Muscle layer of duodenum (tissue), 2 donors: ENCODE data around the gene LILRA1.
"Not testable (repeated sequence)": the region's sequence is repeated elsewhere in the genome, so short reads cannot be mapped to it uniquely, and the experiment has no call there.

Experiments used
- H3K27ac ChIP-seq: one replicate; pipeline ENCODE4 v1.7.0; 2013; ENCODE audit warnings: mild to moderate bottlenecking, low read length
- H3K27me3 ChIP-seq: one replicate; pipeline ENCODE4 v1.7.0; 2013; ENCODE audit warnings: low read depth, mild to moderate bottlenecking, control low read depth, low read length
- H3K36me3 ChIP-seq, 2 donors: one replicate each; pipeline ENCODE4 v1.7.0; 2013; ENCODE audit warnings: low read length in 2 of 2, control low read depth in 1 of 2, mild to moderate bottlenecking in 1 of 2; ENCODE audit not compliant: insufficient read depth in 2 of 2, control insufficient read depth in 1 of 2
- H3K4me1 ChIP-seq, 2 donors: one replicate each; pipeline ENCODE4 v1.7.0; 2013; ENCODE audit warnings: low read length in 2 of 2, mild to moderate bottlenecking in 2 of 2, control low read depth in 1 of 2, moderate library complexity in 1 of 2; ENCODE audit not compliant: insufficient read depth in 2 of 2, control insufficient read depth in 1 of 2
- H3K4me3 ChIP-seq, 2 donors: one replicate each; pipeline ENCODE4 v1.7.0; 2013; ENCODE audit warnings: low read length in 2 of 2, low read depth in 1 of 2, mild to moderate bottlenecking in 1 of 2
- H3K9me3 ChIP-seq, 2 donors: one replicate each; pipeline ENCODE4 v1.7.0; 2013; ENCODE audit warnings: low read length in 2 of 2, control low read depth in 1 of 2, mild to moderate bottlenecking in 1 of 2; ENCODE audit not compliant: control insufficient read depth in 1 of 2
- donor health status: healthy.

LILRA1 gene

GRCh38 chr19:54561840-54562239 lies 31.6 kb upstream of the LILRA1 start:
- no peaks in the 10 kb centered on the region for H3K4me1 ChIP-seq
- H3K27me3 ChIP-seq = no peaks in the 10 kb centered on the region
- no peaks in the 10 kb centered on the region for H3K36me3 ChIP-seq
- H3K4me3 ChIP-seq = no peak overlapping the region
- H3K27ac ChIP-seq = no peak overlapping the region
- no peaks in the 10 kb centered on the region for H3K9me3 ChIP-seq

DNA sequence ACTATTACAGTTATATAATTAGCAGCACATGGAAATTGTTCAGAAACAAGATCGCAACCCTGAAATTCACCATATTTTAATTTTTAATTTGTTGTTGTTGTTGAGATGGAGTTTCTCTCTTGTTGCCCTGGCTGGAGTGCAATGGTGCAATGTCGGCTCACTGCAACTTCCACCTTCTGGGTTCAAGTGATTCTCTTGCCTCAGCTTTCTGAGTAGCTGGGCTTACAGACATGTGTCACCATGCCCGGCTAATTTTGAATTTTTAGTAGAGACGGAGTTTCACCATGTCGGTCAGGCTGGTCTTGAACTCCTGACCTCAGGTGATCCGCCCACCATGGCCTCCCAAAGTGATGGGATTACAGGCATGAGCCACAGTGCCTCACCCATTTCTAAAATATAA lies 30.2 kb upstream of the LILRA1 start:
- H3K27me3 ChIP-seq, H3K4me1 ChIP-seq, H3K27ac ChIP-seq, H3K9me3 ChIP-seq, H3K36me3 ChIP-seq, H3K4me3 ChIP-seq: not testable (repeated sequence)

DNA sequence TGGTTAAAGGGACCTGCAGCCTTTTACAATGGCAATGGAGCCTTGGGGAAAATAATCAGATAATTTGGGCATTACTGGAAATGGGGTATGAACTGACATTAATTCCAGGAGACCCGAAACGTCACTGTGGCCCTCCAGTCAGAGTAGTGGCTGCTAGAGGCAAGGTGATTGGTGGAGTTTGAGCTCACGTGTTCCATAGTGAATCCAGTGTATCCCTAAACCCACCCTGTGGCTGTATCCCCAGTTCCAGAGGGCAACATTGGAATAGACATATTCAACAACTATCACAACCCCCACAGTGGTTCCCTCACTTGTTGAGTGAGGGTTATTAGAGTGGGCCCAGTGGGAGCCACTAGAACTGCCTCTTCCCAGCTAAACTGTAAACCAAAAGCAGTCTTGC lies 23.1 kb upstream of the LILRA1 start:
- H3K36me3 ChIP-seq = no peaks in the 10 kb centered on the region
- H3K27me3 ChIP-seq = no peaks in the 10 kb centered on the region
- no peaks in the 10 kb centered on the region for H3K9me3 ChIP-seq
- no peaks in the 10 kb centered on the region for H3K4me1 ChIP-seq
- no peak overlapping the region for H3K27ac ChIP-seq
- no peak overlapping the region for H3K4me3 ChIP-seq

GRCh38 chr19:54571715-54572615 lies 21.5 kb upstream of the LILRA1 start:
- H3K27ac ChIP-seq, H3K27me3 ChIP-seq, H3K4me1 ChIP-seq, H3K36me3 ChIP-seq, H3K9me3 ChIP-seq, H3K4me3 ChIP-seq: not testable (repeated sequence)

- Histone ChIP-seq H3K9me3 (no peaks in the 10 kb centered on the region), H3K4me1 (no peaks in the 10 kb centered on the region), H3K36me3 (no peaks in the 10 kb centered on the region), H3K27ac (no peak overlapping the region), H3K4me3 (peak overlapping the region in 1 of 2 donors; percentile 42), H3K27me3 (no peaks in the 10 kb centered on the region)
These were observed 20.6 kb upstream of the LILRA1 start for GRCh38 chr19:54572696-54573311.

- Histone ChIP-seq H3K27ac (no peak within 1 kb of the TSS), H3K4me3 (peak within 1 kb of the TSS in 1 of 2 donors; percentile 42), H3K9me3 (no peaks in the 10 kb centered on the region)
These were observed 20.0 kb upstream of the LILRA1 start, which contains the start of gene LILRA2 for GRCh38 chr19:54573330-54573872. Gene LILRA2, plus strand, starts transcription at chr19:54573790. Its CDS starts 89 bp downstream, at chr19:54573879.

DNA sequence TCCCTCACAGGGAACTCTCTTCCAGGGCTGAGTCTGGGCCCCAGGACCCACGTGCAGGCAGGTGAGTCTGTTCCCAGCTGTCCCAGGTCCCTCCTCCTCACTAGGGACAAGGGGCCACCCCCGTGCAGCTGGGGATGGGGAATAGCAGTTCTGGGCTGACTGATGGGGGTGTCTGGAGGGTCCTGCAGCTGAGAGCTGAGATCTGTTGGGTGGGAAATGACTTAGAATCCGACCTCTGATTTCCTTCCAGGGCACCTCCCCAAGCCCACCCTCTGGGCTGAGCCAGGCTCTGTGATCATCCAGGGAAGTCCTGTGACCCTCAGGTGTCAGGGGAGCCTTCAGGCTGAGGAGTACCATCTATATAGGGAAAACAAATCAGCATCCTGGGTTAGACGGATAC lies 19.4 kb upstream of the LILRA1 start:
- H3K27me3 ChIP-seq = no peaks in the 10 kb centered on the region
- H3K27ac ChIP-seq = no peak overlapping the region
- no peaks in the 10 kb centered on the region for H3K9me3 ChIP-seq
- no peaks in the 10 kb centered on the region for H3K36me3 ChIP-seq
- no peaks in the 10 kb centered on the region for H3K4me1 ChIP-seq
- H3K4me3 ChIP-seq = peak overlapping the region in 1 of 2 donors; percentile 42

More at GRCh38 chr19:54573330-54573872, 20.0 kb upstream of the LILRA1 start, which contains the start of gene LILRA2:
- H3K27me3 ChIP-seq = no peaks in the 10 kb centered on the region
- no peaks in the 10 kb centered on the region for H3K36me3 ChIP-seq
- H3K4me1 ChIP-seq = no peaks in the 10 kb centered on the region

DNA sequence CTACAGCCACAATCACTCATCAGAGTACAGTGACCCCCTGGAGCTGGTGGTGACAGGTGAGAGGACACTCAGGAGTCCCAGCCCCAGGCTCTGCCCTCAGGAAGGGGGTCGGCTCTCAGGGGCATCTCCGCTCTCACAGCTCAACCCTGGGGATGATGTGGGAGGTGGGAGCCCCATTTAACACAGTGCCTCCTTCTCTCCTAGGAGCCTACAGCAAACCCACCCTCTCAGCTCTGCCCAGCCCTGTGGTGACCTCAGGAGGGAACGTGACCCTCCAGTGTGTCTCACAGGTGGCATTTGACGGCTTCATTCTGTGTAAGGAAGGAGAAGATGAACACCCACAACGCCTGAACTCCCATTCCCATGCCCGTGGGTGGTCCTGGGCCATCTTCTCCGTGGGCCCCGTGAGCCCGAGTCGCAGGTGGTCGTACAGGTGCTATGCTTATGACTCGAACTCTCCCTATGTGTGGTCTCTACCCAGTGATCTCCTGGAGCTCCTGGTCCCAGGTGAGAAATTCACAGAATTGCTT lies 18.8 kb upstream of the LILRA1 start:
- Histone ChIP-seq H3K9me3 (no peaks in the 10 kb centered on the region), H3K27me3 (no peaks in the 10 kb centered on the region), H3K27ac (no peak overlapping the region), H3K36me3 (no peaks in the 10 kb centered on the region), H3K4me1 (no peaks in the 10 kb centered on the region), H3K4me3 (no peak overlapping the region)

- not testable (repeated sequence) for H3K27ac ChIP-seq, H3K27me3 ChIP-seq, H3K4me1 ChIP-seq, H3K9me3 ChIP-seq, H3K4me3 ChIP-seq, H3K36me3 ChIP-seq
These were observed 18.2 kb upstream of the LILRA1 start for GRCh38 chr19:54575205-54575604.

GRCh38 chr19:54576411-54576976 lies 16.9 kb upstream of the LILRA1 start:
- no peak overlapping the region for H3K27ac ChIP-seq
- no peaks in the 10 kb centered on the region for H3K27me3 ChIP-seq
- no peaks in the 10 kb centered on the region for H3K9me3 ChIP-seq
- no peaks in the 10 kb centered on the region for H3K4me1 ChIP-seq
- no peak overlapping the region for H3K4me3 ChIP-seq
- H3K36me3 ChIP-seq = no peaks in the 10 kb centered on the region

DNA sequence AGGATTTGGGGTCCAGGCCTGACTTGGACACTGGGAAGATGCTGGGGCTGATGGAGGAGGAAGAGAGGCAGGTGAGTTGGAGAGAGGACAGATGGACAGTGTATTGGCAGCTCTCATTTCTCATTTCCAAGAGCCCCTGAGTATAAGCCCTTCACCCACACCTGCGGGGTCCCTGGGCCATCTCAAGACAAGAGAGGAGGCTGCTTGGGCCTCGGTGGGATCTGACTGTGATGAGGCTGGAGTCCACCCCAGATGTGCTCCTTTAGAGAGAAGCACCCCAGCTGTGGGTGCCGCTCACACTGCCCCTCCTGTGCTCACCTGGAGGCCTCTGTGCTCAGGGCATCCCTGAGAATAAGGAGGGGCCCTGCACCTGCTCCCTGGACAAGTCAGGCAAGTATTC lies 16.1 kb upstream of the LILRA1 start:
- Histone ChIP-seq H3K9me3 (no peaks in the 10 kb centered on the region), H3K27me3 (no peaks in the 10 kb centered on the region), H3K27ac (no peak overlapping the region), H3K4me1 (no peaks in the 10 kb centered on the region), H3K4me3 (no peak overlapping the region), H3K36me3 (no peaks in the 10 kb centered on the region)
